Measurements from ENCODE around the gene ACAP1.

DNA sequence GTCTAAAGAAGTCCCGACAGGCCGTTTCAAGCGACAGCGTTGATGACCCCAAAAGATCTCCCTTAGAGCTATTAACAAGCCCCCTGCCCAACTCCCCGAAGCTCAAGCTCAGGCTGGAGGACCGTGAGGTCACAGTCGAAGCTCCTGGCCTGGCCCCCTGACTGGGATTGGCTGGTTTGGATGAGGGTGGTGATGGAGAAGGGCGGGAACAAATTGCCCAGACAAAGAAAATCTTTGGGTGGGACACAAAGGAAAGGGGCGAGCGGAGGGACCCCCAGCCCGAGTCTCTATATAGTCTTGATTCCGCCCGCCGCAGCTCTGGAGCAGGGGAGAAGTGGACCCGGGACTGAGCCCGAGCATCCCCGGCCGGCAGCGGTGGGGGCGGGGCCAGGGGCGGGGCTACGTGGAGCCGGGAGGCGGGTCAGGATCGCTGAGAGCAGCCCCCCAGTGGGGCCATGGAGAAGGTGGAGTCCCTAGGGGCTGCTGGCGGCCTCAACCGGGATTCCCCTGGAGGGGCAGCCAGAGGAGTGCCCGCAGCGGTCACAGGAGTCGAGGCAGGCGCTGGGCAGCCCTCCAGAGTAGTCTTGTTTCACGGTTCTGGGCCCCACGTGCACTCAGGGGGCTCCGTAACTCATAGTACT lies 6.2 kb upstream of the ACAP1 start:
- TF ChIP-seq RAD21 (CRISPR knock-in tag; conservative IDR thresholded peaks at IDR 0.05 in 1 of 2, IDR thresholded peaks at IDR 0.05 in 1 of 2) (no peak), PTBP1 (IDR thresholded peaks at IDR 0.05; ENCODE audit: low read depth, low read length) (no peak), PHB (CRISPR knock-in tag; IDR thresholded peaks at IDR 0.05) (no peak), ZKSCAN1 (IDR thresholded peaks at IDR 0.05; ENCODE audit: low read depth, low read length) (no peak), ZNF274 (IDR thresholded peaks at IDR 0.05; ENCODE audit: borderline replicate concordance, low read depth, low read length) (no peak), KDM5B (IDR thresholded peaks at IDR 0.05; ENCODE audit: insufficient replicate concordance, low read depth, low read length) (no peak), CC2D1A (IDR thresholded peaks at IDR 0.05) (no peak), COPS2 (conservative IDR thresholded peaks at IDR 0.05) (no peak), MAZ (CRISPR knock-in tag; conservative IDR thresholded peaks at IDR 0.05 in 1 of 2, IDR thresholded peaks at IDR 0.05 in 1 of 2) (no peak), MYNN (IDR thresholded peaks at IDR 0.05) (no peak), MYNN (CRISPR knock-in tag; IDR thresholded peaks at IDR 0.05) (no peak)
- TF ChIP-seq, protein P1, sequence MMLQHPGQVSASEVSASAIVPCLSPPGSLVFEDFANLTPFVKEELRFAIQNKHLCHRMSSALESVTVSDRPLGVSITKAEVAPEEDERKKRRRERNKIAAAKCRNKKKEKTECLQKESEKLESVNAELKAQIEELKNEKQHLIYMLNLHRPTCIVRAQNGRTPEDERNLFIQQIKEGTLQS (IDR thresholded peaks at IDR 0.05) = no peak
- TF ChIP-seq, protein P1 (CRISPR knock-in tag; conservative IDR thresholded peaks at IDR 0.05) = no peak
- TF ChIP-seq, protein P2, sequence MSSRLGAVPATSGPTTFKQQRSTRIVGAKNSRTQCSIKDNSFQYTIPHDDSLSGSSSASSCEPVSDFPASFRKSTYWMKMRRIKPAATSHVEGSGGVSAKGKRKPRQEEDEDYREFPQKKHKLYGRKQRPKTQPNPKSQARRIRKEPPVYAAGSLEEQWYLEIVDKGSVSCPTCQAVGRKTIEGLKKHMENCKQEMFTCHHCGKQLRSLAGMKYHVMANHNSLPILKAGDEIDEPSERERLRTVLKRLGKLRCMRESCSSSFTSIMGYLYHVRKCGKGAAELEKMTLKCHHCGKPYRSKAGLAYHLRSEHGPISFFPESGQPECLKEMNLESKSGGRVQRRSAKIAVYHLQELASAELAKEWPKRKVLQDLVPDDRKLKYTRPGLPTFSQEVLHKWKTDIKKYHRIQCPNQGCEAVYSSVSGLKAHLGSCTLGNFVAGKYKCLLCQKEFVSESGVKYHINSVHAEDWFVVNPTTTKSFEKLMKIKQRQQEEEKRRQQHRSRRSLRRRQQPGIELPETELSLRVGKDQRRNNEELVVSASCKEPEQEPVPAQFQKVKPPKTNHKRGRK (tag; IDR thresholded peaks at IDR 0.05) = no peak
- TF ChIP-seq, protein P3, sequence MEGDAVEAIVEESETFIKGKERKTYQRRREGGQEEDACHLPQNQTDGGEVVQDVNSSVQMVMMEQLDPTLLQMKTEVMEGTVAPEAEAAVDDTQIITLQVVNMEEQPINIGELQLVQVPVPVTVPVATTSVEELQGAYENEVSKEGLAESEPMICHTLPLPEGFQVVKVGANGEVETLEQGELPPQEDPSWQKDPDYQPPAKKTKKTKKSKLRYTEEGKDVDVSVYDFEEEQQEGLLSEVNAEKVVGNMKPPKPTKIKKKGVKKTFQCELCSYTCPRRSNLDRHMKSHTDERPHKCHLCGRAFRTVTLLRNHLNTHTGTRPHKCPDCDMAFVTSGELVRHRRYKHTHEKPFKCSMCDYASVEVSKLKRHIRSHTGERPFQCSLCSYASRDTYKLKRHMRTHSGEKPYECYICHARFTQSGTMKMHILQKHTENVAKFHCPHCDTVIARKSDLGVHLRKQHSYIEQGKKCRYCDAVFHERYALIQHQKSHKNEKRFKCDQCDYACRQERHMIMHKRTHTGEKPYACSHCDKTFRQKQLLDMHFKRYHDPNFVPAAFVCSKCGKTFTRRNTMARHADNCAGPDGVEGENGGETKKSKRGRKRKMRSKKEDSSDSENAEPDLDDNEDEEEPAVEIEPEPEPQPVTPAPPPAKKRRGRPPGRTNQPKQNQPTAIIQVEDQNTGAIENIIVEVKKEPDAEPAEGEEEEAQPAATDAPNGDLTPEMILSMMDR (IDR thresholded peaks at IDR 0.05 in 2 of 3, conservative IDR thresholded peaks at IDR 0.05 in 1 of 3; ENCODE audit: insufficient read depth in 2 of 3, low read depth in 1 of 3, low read length in 3 of 3) = no peak

All from K562 (cell line).